HG03025 (cell line): ENCODE data around the gene FAM181A.

Source experiments
- ATAC-seq: cut with Tn5 transposase; IDR thresholded peaks from one replicate; pipeline ENCODE4 v1.9.1; 2021; ENCODE audit warnings: mild to moderate bottlenecking, moderate library complexity; ENCODE audit not compliant: unreplicated experiment, low FRiP score

Gene FAM181A

GRCh38 chr14:93976477-93977057 is 49.4 kb downstream of the FAM181A start, which contains the start of gene ASB2:
Gene ASB2, minus strand, starts transcription at chr14:93976570. Its CDS starts 12,031 bp downstream, at chr14:93964539.
- peak; percentile 12 for ATAC-seq

- no peak for ATAC-seq
Measured at GRCh38 chr14:93977171-93977570, 50.0 kb downstream of the FAM181A start.

DNA sequence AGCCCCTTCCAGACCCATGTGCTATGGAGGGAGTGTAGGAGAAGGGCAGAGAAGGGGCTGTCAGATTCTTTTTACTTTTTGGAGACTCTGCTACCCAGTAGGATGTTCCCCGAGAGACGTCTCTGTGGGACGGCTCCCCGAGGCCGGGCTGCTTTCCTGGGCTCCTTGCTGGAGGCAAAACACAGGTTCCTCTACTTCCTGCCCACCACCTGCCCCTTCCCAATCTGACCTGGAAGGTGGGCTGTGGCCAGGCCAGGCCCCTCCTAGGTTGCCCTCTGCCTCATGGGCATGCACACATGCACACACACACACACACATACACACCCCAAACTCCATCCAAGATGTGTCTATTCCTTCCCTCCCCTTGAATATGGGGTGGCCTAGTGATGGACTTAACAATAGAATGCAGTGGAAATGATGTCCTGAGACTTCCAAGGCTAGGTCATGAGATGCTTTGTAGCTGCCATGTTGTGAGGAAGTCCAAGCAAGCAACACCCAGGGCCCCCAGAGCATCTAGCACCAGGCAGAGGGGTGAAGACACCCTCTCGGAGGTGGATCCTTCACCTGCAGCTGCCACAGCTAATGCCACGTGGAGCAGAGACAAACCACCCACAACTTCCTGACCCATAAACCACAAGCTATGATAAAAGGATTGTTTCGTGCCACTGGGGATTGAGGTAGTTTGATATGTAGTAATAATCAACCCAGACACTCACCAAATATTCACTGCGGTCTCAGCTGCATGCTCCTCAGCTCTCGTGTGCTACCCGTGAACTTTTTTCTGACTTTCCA is 50.8 kb downstream of the FAM181A start:
- peak; percentile 27 for ATAC-seq

DNA sequence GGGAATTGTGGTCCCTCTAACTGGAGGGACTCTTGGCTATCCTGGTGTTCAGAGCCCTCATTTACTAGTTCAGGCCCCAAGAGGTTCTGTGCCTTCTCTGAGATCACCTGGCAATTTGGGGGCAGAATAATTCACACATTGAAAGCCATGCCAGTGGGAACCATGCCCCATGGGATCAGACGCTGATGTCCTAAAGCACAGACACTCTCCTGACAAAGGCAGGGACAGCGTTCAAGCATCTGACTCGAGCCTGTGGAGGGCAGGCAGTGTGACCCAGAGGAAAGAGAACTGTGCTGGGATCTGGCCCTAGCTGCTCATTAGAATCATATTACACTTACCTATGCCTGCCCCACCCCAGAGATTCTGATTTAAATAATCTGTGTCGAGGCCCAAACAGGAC is 51.6 kb downstream of the FAM181A start:
- ATAC-seq, result no peak
